K562 (cell line): Measurements from ENCODE around the gene CRYZL1. TPM values are rescaled to one million over a fixed set of nuclear protein-coding genes. Genes with fewer than 3 reads are reported as not detected.

Experiments used
- BHLHE40 ChIP-seq: IDR thresholded peaks from 2 replicates; pipeline ENCODE4 v1.6.1; 2011; ENCODE audit warnings: low read length, improper control_type of control experiment
- CEBPB ChIP-seq: fragments of 450-650 bp; IDR thresholded peaks from 2 replicates; pipeline ENCODE4 v1.6.1; 2016; ENCODE audit warnings: missing genetic modification characterization, missing compliant biosample characterization
- HCFC1 ChIP-seq: IDR thresholded peaks from 2 replicates; pipeline ENCODE4 v1.6.1; 2012; ENCODE audit warnings: low read depth, low read length, improper control_type of control experiment
- ID3 ChIP-seq, 2 experiments: fragments of 250-450 bp in 1 of 2; fragments of 450-650 bp in 1 of 2; sonication (Bioruptor Pico) in 1 of 2; IDR thresholded peaks; 2 replicates each; pipeline versions ENCODE4 v1.6.1 to v1.8.0; 2016 to 2021; ENCODE audit warnings: mild to moderate bottlenecking in 2 of 2, moderate library complexity in 2 of 2, missing compliant biosample characterization in 1 of 2, missing genetic modification characterization in 1 of 2
- MECOM ChIP-seq: fragments of 250-450 bp; sonication (Bioruptor Pico); IDR thresholded peaks from 2 replicates; pipeline ENCODE4 v1.8.0; 2022; ENCODE audit warnings: inconsistent platforms
- MEIS2 ChIP-seq: fragments of 450-650 bp; IDR thresholded peaks from 2 replicates; pipeline ENCODE4 v1.6.1; 2014; ENCODE audit warnings: mild to moderate bottlenecking; ENCODE audit not compliant: partially characterized antibody
- SMAD3 ChIP-seq: fragments of 450-650 bp; formaldehyde crosslinking; conservative IDR thresholded peaks from 2 replicates; pipeline ENCODE4 v1.4.0; 2020; ENCODE audit warnings: mild to moderate bottlenecking
- SRF ChIP-seq, 2 experiments: fragments of 250-450, 450-650 bp in 1 of 2; sonication (Bioruptor Pico) in 1 of 2; sonication (generic) in 1 of 2; formaldehyde crosslinking; IDR thresholded peaks; 2 replicates each; pipeline versions ENCODE4 v1.5.0 to v1.5.1; 2020 to 2022; ENCODE audit warnings: mild to moderate bottlenecking in 1 of 2, missing genetic modification reagents in 1 of 2
- TEAD4 ChIP-seq, 2 experiments: sonication (generic) in 1 of 2; formaldehyde crosslinking in 1 of 2; IDR thresholded peaks; 2 replicates each; pipeline versions ENCODE4 v1.6.1 to v1.8.0; 2012 to 2022; ENCODE audit warnings: borderline replicate concordance in 1 of 2, inconsistent platforms in 1 of 2, low read length in 1 of 2, mild to moderate bottlenecking in 1 of 2, missing genetic modification reagents in 1 of 2
- THAP7 ChIP-seq: fragments of 250-450 bp; sonication (Bioruptor Pico); IDR thresholded peaks from 2 replicates; pipeline ENCODE4 v1.5.0; 2021
- VEZF1 ChIP-seq: fragments of 200-800 bp; sonication (Bioruptor generic); IDR thresholded peaks from 2 replicates; pipeline ENCODE4 v1.6.1; 2017; ENCODE audit warnings: missing genetic modification characterization, missing compliant biosample characterization
- YY1 ChIP-seq, 3 experiments: IDR thresholded peaks; 2 replicates each; pipeline ENCODE4 v1.6.1; 2011; ENCODE audit warnings: low read length in 2 of 3, mild to moderate bottlenecking in 2 of 3, moderate library complexity in 2 of 3, borderline replicate concordance in 1 of 3, control low read depth in 1 of 3, low read depth in 1 of 3; ENCODE audit not compliant: insufficient read depth in 3 of 3, insufficient replicate concordance in 2 of 3, control insufficient read depth in 1 of 3, insufficient read length in 1 of 3; ENCODE audit errors: extremely low read depth in 1 of 3
- ZC3H11A ChIP-seq: IDR thresholded peaks from 2 replicates; pipeline ENCODE4 v1.6.1; 2012; ENCODE audit warnings: low read depth, low read length, improper control_type of control experiment
- ZFP91 ChIP-seq: sonication (generic); formaldehyde crosslinking; IDR thresholded peaks from 2 replicates; pipeline ENCODE4 v1.8.0; 2022; ENCODE audit warnings: mild to moderate bottlenecking, missing genetic modification reagents
- ZNF217 ChIP-seq: sonication (generic); formaldehyde crosslinking; IDR thresholded peaks from 2 replicates; pipeline ENCODE4 v1.8.0; 2022; ENCODE audit warnings: mild to moderate bottlenecking, missing genetic modification reagents
- ZNF512 ChIP-seq: IDR thresholded peaks from 2 replicates; pipeline ENCODE4 v1.6.1; 2016; ENCODE audit warnings: missing genetic modification characterization, missing compliant biosample characterization
- ZNF707 ChIP-seq: fragments of 250-450 bp; sonication (Bioruptor Pico); conservative IDR thresholded peaks from 2 replicates; pipeline ENCODE4 v1.8.0; 2022; ENCODE audit warnings: inconsistent platforms, mild to moderate bottlenecking, moderate library complexity
- polyA plus RNA-seq, 8 experiments: library from polyadenylated mRNA; depleted of rRNA in 4 of 8; stranded (reverse) in 5 of 8; unstranded in 3 of 8; fragments of >200 nt; fragmentation: Nextera tagmentation in 2 of 8; fragmentation: Illumina TruSeq in 1 of 8; extraction: Ambion mirVana in 2 of 8; extraction: Trizol in 1 of 8; gene quantifications; 2 replicates each; pipeline versions ENCODE4 v1.2.1 to v1.2.3, GENCODE V29; 2011 to 2014; ENCODE audit warnings: inconsistent platforms in 1 of 8, missing spikeins in 1 of 8
- total RNA-seq, 7 experiments: library from RNA; depleted of rRNA in 6 of 7; stranded (reverse); fragments of >200 nt in 6 of 7; fragmentation: Illumina TruSeq in 2 of 7; extraction: Trizol in 2 of 7; gene quantifications; 2 replicates each; pipeline versions ENCODE4 v1.2.1 to v1.2.3, GENCODE V29; 2011 to 2021; ENCODE audit warnings: low replicate concordance in 1 of 7

CRYZL1 gene
- total and polyA plus RNA-seq, 9 of the 15 experiments (the other 6 are each of a cell fraction or from before 2014, with no cell fraction given), result 19.9 to 98.2 (median 39.2) TPM

GRCh38 chr21:33541756-33542639 lies 99.5 kb downstream of the CRYZL1 start, which contains the start of gene GART (continued):
- peak; percentile 70 for TF ChIP-seq VEZF1 (CRISPR knock-in tag)
- TF ChIP-seq TEAD4 (IDR thresholded peaks at IDR 0.05; ENCODE audit: low read length), result 0 out of 2 replicates have a peak, but pooled peaks have one; percentile 1
- TF ChIP-seq TEAD4 (CRISPR knock-in tag; IDR thresholded peaks at IDR 0.05; ENCODE audit: borderline replicate concordance), result no peak
- TF ChIP-seq MEIS2, result no peak
- TF ChIP-seq YY1 (IDR thresholded peaks at IDR 0.05; ENCODE audit: borderline replicate concordance in 1 of 3, control insufficient read depth in 1 of 3, extremely low read depth in 1 of 3, insufficient read depth in 3 of 3, insufficient read length in 1 of 3, insufficient replicate concordance in 2 of 3, low read depth in 1 of 3, low read length in 2 of 3), result peak in 2 of 3 experiments; percentile 66 to 71
- no peak for TF ChIP-seq ZFP91 (CRISPR knock-in tag)
- no peak for TF ChIP-seq ZC3H11A
- peak in 1 of 2 experiments; percentile 83; a peak in 1 of 4 replicates for TF ChIP-seq SRF (CRISPR knock-in tag; IDR thresholded peaks at IDR 0.05)
- no peak for TF ChIP-seq ZNF707 (CRISPR knock-in tag)
- no peak for TF ChIP-seq CEBPB (tag)
- TF ChIP-seq MECOM, result no peak
- TF ChIP-seq ID3 (CRISPR knock-in tag; IDR thresholded peaks at IDR 0.05), result 0 out of 2 replicates have a peak, but pooled peaks have one; percentile 54
- TF ChIP-seq ID3 (tag; IDR thresholded peaks at IDR 0.05), result no peak
- peak; percentile 62 for TF ChIP-seq BHLHE40
- no peak for TF ChIP-seq ZNF217
- no peak for TF ChIP-seq SMAD3 (CRISPR knock-in tag)
- peak; percentile 51 for TF ChIP-seq HCFC1
- TF ChIP-seq THAP7 (CRISPR knock-in tag), result 0 out of 2 replicates have a peak, but pooled peaks have one; percentile 46
- TF ChIP-seq ZNF512 (tag), result no peak; the same call in 1 of the 2 replicates
